Uterus (tissue), 2 donors: ENCODE data around the gene CPEB2.

Experiments used
- CTCF ChIP-seq, 4 experiments: fragments of 200-600 bp in 2 of 4; fragments of 450-650 bp in 2 of 4; sonication (generic) in 2 of 4; IDR thresholded peaks; one replicate each; pipeline ENCODE4 v1.5.1; 2016 to 2019; ENCODE audit warnings: antibody characterized with exemption in 4 of 4, mild to moderate bottlenecking in 2 of 4, moderate library complexity in 1 of 4
- POLR2A ChIP-seq, 2 donors: fragments of 450-650 bp; IDR thresholded peaks; one replicate each; pipeline ENCODE4 v1.6.1; 2016; ENCODE audit warnings: antibody characterized with exemption in 2 of 2, mild to moderate bottlenecking in 1 of 2, moderate library complexity in 1 of 2

GRCh38 chr4:14965071-14965470 lies 37.2 kb upstream of the CPEB2 start:
- TF ChIP-seq CTCF (IDR thresholded peaks at IDR 0.05), result no peak
- no peak for TF ChIP-seq POLR2A (IDR thresholded peaks at IDR 0.05)
